Karpas-422 (cell line): ENCODE results near the gene IRF2BP2. TPM values are rescaled to one million over a fixed set of nuclear protein-coding genes. Genes with fewer than 3 reads are reported as not detected.

Experiments used
- DNase-seq: peaks from one replicate; pipeline ENCODE4 v3.0.0-alpha.2; 2015
- H2AFZ ChIP-seq: fragments of 200-600 bp; sonication (generic); 2 replicates; pipeline ENCODE4 v1.6.1; 2014; ENCODE audit warnings: antibody characterized with exemption, low read length, mixed read lengths
- H3K27ac ChIP-seq: fragments of 200-600 bp; sonication (generic); 2 replicates; pipeline ENCODE4 v1.5.1; 2014; ENCODE audit warnings: mild to moderate bottlenecking, low read length, moderate library complexity
- H3K27me3 ChIP-seq: fragments of 200-600 bp; sonication (generic); 2 replicates; pipeline ENCODE4 v1.6.1; 2014; ENCODE audit warnings: low read length, mixed read lengths
- H3K36me3 ChIP-seq: fragments of 200-600 bp; sonication (generic); 2 replicates; pipeline ENCODE4 v1.6.1; 2014; ENCODE audit warnings: low read length, mixed read lengths; ENCODE audit not compliant: insufficient read depth
- H3K4me1 ChIP-seq: fragments of 200-600 bp; sonication (generic); 2 replicates; pipeline ENCODE4 v1.6.1; 2014; ENCODE audit warnings: mild to moderate bottlenecking, low read length, mixed read lengths
- H3K4me2 ChIP-seq: fragments of 200-600 bp; sonication (generic); 2 replicates; pipeline ENCODE4 v1.6.1; 2014; ENCODE audit warnings: low read length, low read depth, mild to moderate bottlenecking; ENCODE audit not compliant: poor library complexity, severe bottlenecking
- H3K4me3 ChIP-seq: fragments of 200-600 bp; sonication (generic); 2 replicates; pipeline ENCODE4 v1.5.1; 2014; ENCODE audit warnings: mild to moderate bottlenecking, antibody characterized with exemption, low read length, mixed read lengths
- H3K79me2 ChIP-seq: fragments of 200-600 bp; sonication (generic); 2 replicates; pipeline ENCODE4 v1.6.1; 2014; ENCODE audit warnings: mild to moderate bottlenecking, low read length, mixed read lengths
- H3K9ac ChIP-seq: fragments of 200-600 bp; sonication (generic); 2 replicates; pipeline ENCODE4 v1.6.0; 2014; ENCODE audit warnings: low read length
- H3K9me2 ChIP-seq: fragments of 200-600 bp; sonication (generic), shearing (Covaris generic); replicated peaks from 2 replicates; pipeline ENCODE4 v1.6.0; 2014; ENCODE audit warnings: mild to moderate bottlenecking, low read length, moderate library complexity; ENCODE audit not compliant: insufficient read depth
- H3K9me3 ChIP-seq: fragments of 300-700, 200-600 bp; sonication (generic); 2 replicates; pipeline ENCODE4 v1.6.1; 2014; ENCODE audit warnings: low read length, mixed read lengths
- H4K20me1 ChIP-seq: fragments of 200-600 bp; sonication (generic); 2 replicates; pipeline ENCODE4 v1.6.1; 2014; ENCODE audit warnings: mild to moderate bottlenecking, antibody characterized with exemption, low read length, low read depth; ENCODE audit not compliant: insufficient read depth
- total RNA-seq: library from RNA; depleted of rRNA; stranded (reverse); fragments of >200 nt; shearing (Covaris generic); gene quantifications from 2 replicates; pipeline ENCODE4 v1.2.3, GENCODE V29; 2014; ENCODE audit warnings: low replicate concordance

The IRF2BP2 gene
- total RNA-seq, 1 experiment from 2014 or later = 14.1 TPM

- no peak for DNase-seq
- no peak overlapping the region for H3K4me3 ChIP-seq
- H3K9me2 ChIP-seq = no peaks in the 10 kb centered on the region; the same call in 1 of the 2 replicates
- H3K36me3 ChIP-seq = no peaks in the 10 kb centered on the region
- peaks cover 8% of the 10 kb centered on the region for H3K4me1 ChIP-seq
- H3K27me3 ChIP-seq = no peaks in the 10 kb centered on the region
- H3K9me3 ChIP-seq = no peaks in the 10 kb centered on the region
- H3K4me2 ChIP-seq = no peak overlapping the region
- H4K20me1 ChIP-seq = no peaks in the 10 kb centered on the region
- no peak overlapping the region for H3K9ac ChIP-seq
- H3K79me2 ChIP-seq = no peaks in the 10 kb centered on the region
- no peak overlapping the region for H2AFZ ChIP-seq
- H3K27ac ChIP-seq = no peak overlapping the region
These were observed 20.7 kb downstream of the IRF2BP2 start for GRCh38 chr1:234589064-234589800.

GRCh38 chr1:234588386-234588785 lies 21.6 kb downstream of the IRF2BP2 start:
- no peak for DNase-seq
- Histone ChIP-seq H3K27me3 (no peaks in the 10 kb centered on the region), H3K9ac (no peak overlapping the region), H3K4me2 (no peak overlapping the region), H4K20me1 (no peaks in the 10 kb centered on the region), H3K4me3 (no peak overlapping the region), H3K9me2 (no peaks in the 10 kb centered on the region; the same call in 1 of the 2 replicates), H2AFZ (no peak overlapping the region), H3K4me1 (peaks cover 8% of the 10 kb centered on the region), H3K36me3 (no peaks in the 10 kb centered on the region), H3K9me3 (no peaks in the 10 kb centered on the region), H3K79me2 (no peaks in the 10 kb centered on the region), H3K27ac (no peak overlapping the region)

- no peaks in the 10 kb centered on the region for H4K20me1 ChIP-seq
- H3K9ac ChIP-seq = no peak overlapping the region
- DNase-seq = no peak
- H3K4me1 ChIP-seq = peaks cover 8% of the 10 kb centered on the region
- H3K27ac ChIP-seq = no peak overlapping the region
- H3K4me3 ChIP-seq = no peak overlapping the region
- no peak overlapping the region for H2AFZ ChIP-seq
- H3K9me3 ChIP-seq = no peaks in the 10 kb centered on the region
- H3K9me2 ChIP-seq = no peaks in the 10 kb centered on the region; the same call in 1 of the 2 replicates
- H3K79me2 ChIP-seq = no peaks in the 10 kb centered on the region
- no peaks in the 10 kb centered on the region for H3K36me3 ChIP-seq
- no peaks in the 10 kb centered on the region for H3K27me3 ChIP-seq
- no peak overlapping the region for H3K4me2 ChIP-seq
These were observed 23.0 kb downstream of the IRF2BP2 start for GRCh38 chr1:234586892-234587485.

- H2AFZ ChIP-seq = no peak overlapping the region
- no peak overlapping the region for H3K27ac ChIP-seq
- H3K9ac ChIP-seq = no peak overlapping the region
- H4K20me1 ChIP-seq = no peaks in the 10 kb centered on the region
- no peak overlapping the region for H3K4me3 ChIP-seq
- no peaks in the 10 kb centered on the region for H3K9me3 ChIP-seq
- H3K36me3 ChIP-seq = no peaks in the 10 kb centered on the region
- no peak overlapping the region for H3K4me2 ChIP-seq
- DNase-seq = peak; percentile 24
- H3K9me2 ChIP-seq = no peaks in the 10 kb centered on the region; the same call in 1 of the 2 replicates
- no peaks in the 10 kb centered on the region for H3K79me2 ChIP-seq
- peaks cover 2% of the 10 kb centered on the region for H3K4me1 ChIP-seq
- no peaks in the 10 kb centered on the region for H3K27me3 ChIP-seq
These were observed 23.7 kb downstream of the IRF2BP2 start for GRCh38 chr1:234586304-234586703.

GRCh38 chr1:234585330-234586055 lies 24.5 kb downstream of the IRF2BP2 start:
- H3K4me3 ChIP-seq = no peak overlapping the region
- no peak overlapping the region for H3K27ac ChIP-seq
- peak; percentile 14 for DNase-seq
- H3K9ac ChIP-seq = no peak overlapping the region
- H3K9me3 ChIP-seq = no peaks in the 10 kb centered on the region
- no peaks in the 10 kb centered on the region for H3K79me2 ChIP-seq
- H3K4me2 ChIP-seq = no peak overlapping the region
- H3K27me3 ChIP-seq = no peaks in the 10 kb centered on the region
- H4K20me1 ChIP-seq = no peaks in the 10 kb centered on the region
- H3K36me3 ChIP-seq = no peaks in the 10 kb centered on the region
- H3K9me2 ChIP-seq = no peaks in the 10 kb centered on the region
- no peak overlapping the region for H2AFZ ChIP-seq
- H3K4me1 ChIP-seq = no peaks in the 10 kb centered on the region

GRCh38 chr1:234584926-234585325 lies 25.1 kb downstream of the IRF2BP2 start:
- Histone ChIP-seq H3K27ac (no peak overlapping the region), H3K27me3 (no peaks in the 10 kb centered on the region), H3K9ac (no peak overlapping the region), H3K4me2 (no peak overlapping the region), H4K20me1 (no peaks in the 10 kb centered on the region), H3K4me3 (no peak overlapping the region), H3K79me2 (no peaks in the 10 kb centered on the region), H3K9me3 (no peaks in the 10 kb centered on the region), H3K4me1 (no peaks in the 10 kb centered on the region), H3K9me2 (no peaks in the 10 kb centered on the region), H3K36me3 (no peaks in the 10 kb centered on the region), H2AFZ (no peak overlapping the region)
- no peak for DNase-seq

GRCh38 chr1:234584420-234584805 lies 25.6 kb downstream of the IRF2BP2 start:
- Histone ChIP-seq H3K4me2 (no peak overlapping the region), H3K27ac (no peak overlapping the region), H3K27me3 (no peaks in the 10 kb centered on the region)

GRCh38 chr1:234583755-234584419 lies 26.1 kb downstream of the IRF2BP2 start:
- no peak overlapping the region for H2AFZ ChIP-seq
- DNase-seq = no peak
- H3K4me3 ChIP-seq = no peak overlapping the region
- no peak overlapping the region for H3K4me2 ChIP-seq
- no peaks in the 10 kb centered on the region for H3K9me3 ChIP-seq
- H3K9me2 ChIP-seq = no peaks in the 10 kb centered on the region
- no peaks in the 10 kb centered on the region for H4K20me1 ChIP-seq
- H3K9ac ChIP-seq = no peak overlapping the region
- H3K27ac ChIP-seq = no peak overlapping the region
- H3K36me3 ChIP-seq = no peaks in the 10 kb centered on the region
- no peaks in the 10 kb centered on the region for H3K27me3 ChIP-seq
- no peaks in the 10 kb centered on the region for H3K4me1 ChIP-seq
- no peaks in the 10 kb centered on the region for H3K79me2 ChIP-seq

More at GRCh38 chr1:234584420-234584805, 25.6 kb downstream of the IRF2BP2 start:
- H3K9me2 ChIP-seq = no peaks in the 10 kb centered on the region
- no peak for DNase-seq
- no peaks in the 10 kb centered on the region for H3K9me3 ChIP-seq
- H3K4me1 ChIP-seq = no peaks in the 10 kb centered on the region
- no peak overlapping the region for H2AFZ ChIP-seq
- no peaks in the 10 kb centered on the region for H4K20me1 ChIP-seq
- H3K9ac ChIP-seq = no peak overlapping the region
- H3K79me2 ChIP-seq = no peaks in the 10 kb centered on the region
- no peak overlapping the region for H3K4me3 ChIP-seq
- no peaks in the 10 kb centered on the region for H3K36me3 ChIP-seq
